Measurements from ENCODE around the gene EDEM2.

EDEM2 gene

DNA sequence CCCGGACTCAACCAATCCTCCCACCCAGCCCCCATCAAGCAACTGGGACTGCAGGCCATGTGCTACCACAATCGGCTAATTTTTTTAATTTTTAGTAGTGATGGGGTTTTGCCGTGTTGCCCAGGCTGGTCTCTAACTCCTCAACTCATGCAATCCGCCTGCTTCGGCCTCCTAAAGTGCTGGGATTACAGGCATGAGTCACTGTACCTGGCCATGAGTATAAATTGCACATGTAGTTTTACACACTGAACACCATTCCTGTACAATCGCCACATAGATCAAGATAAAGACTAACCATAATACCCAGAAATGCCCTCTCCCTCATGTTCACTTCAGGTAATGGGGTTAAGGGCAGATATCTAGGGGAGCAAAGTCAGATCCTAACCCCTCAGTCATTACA, 80.9 kb downstream of the EDEM2 start:
- TF ChIP-seq, protein P1, sequence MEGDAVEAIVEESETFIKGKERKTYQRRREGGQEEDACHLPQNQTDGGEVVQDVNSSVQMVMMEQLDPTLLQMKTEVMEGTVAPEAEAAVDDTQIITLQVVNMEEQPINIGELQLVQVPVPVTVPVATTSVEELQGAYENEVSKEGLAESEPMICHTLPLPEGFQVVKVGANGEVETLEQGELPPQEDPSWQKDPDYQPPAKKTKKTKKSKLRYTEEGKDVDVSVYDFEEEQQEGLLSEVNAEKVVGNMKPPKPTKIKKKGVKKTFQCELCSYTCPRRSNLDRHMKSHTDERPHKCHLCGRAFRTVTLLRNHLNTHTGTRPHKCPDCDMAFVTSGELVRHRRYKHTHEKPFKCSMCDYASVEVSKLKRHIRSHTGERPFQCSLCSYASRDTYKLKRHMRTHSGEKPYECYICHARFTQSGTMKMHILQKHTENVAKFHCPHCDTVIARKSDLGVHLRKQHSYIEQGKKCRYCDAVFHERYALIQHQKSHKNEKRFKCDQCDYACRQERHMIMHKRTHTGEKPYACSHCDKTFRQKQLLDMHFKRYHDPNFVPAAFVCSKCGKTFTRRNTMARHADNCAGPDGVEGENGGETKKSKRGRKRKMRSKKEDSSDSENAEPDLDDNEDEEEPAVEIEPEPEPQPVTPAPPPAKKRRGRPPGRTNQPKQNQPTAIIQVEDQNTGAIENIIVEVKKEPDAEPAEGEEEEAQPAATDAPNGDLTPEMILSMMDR (IDR thresholded peaks at IDR 0.05; ENCODE audit: insufficient read depth, low read length, poor library complexity, severe bottlenecking), result no peak
- no peaks in the 10 kb centered on the region for H3K27me3 ChIP-seq (replicated peaks; ENCODE audit: control insufficient read depth, insufficient read depth, low read length)
- H3K36me3 ChIP-seq (ENCODE audit: control insufficient read depth, insufficient read depth, low read length), result no peaks in the 10 kb centered on the region; the same call in 1 of the 2 replicates
- no peak overlapping the region for H3K4me3 ChIP-seq (replicated peaks; ENCODE audit: low read depth, low read length)
- DNase-seq (ENCODE audit: extremely low read depth, insufficient read length), result no peak

Measured in GM06990 (cell line).